ENCODE measurements around the gene NEAT1. TPM values are rescaled to one million over a fixed set of nuclear protein-coding genes. Genes with fewer than 3 reads are reported as not detected.

NEAT1 gene
- total and polyA plus RNA-seq, 12 donors = 20.9 to 6,838 (median 335) TPM

GRCh38 chr11:65426839-65427690 lies 4.5 kb downstream of the NEAT1 start:
- H3K4me3 ChIP-seq = peak overlapping the region in 3 of 4 donors; percentile 82 to 84 (median 83)
- peaks cover 6 to 61% of the 10 kb centered on the region in 2 donors for H3K4me1 ChIP-seq (replicated peaks in 1 of 2)
- DNase-seq = peak; percentile 60 to 81 (median 77)
- intact Hi-C loops (cut with DNase I) = no loop called here
- peaks cover 0 to 39% of the 10 kb centered on the region in 2 donors for H3K36me3 ChIP-seq (replicated peaks in 1 of 2)
- WGBS, 4 donors = 9 to 18% (median 13%) methylated on average over 9 to 10 of the region's 10 CpGs
- H3K27ac ChIP-seq = peak overlapping the region; percentile 91 to 100 (median 100)
- TF ChIP-seq POLR2A (IDR thresholded peaks at IDR 0.05) (peak in 1 of 2 donors; percentile 70), CTCF (IDR thresholded peaks at IDR 0.05) (no peak)
- H3K9me3 ChIP-seq (replicated peaks in 1 of 3) = no peaks in the 10 kb centered on the region
- no peaks in the 10 kb centered on the region for H3K27me3 ChIP-seq

GRCh38 chr11:65427691-65428577 lies 5.3 kb downstream of the NEAT1 start:
- H3K36me3 ChIP-seq (replicated peaks in 1 of 2) = peaks cover 0 to 39% of the 10 kb centered on the region in 2 donors
- 12 to 19% (median 16%) methylated on average over 11 of the region's 11 CpGs for WGBS, 4 donors
- peaks cover 11 to 69% of the 10 kb centered on the region in 2 donors for H3K4me1 ChIP-seq (replicated peaks in 1 of 2)

GRCh38 chr11:65428578-65429067 lies 6.0 kb downstream of the NEAT1 start:
- TF ChIP-seq CTCF (IDR thresholded peaks at IDR 0.05) = no peak
- peak in 1 of 2 donors; percentile 35 for TF ChIP-seq POLR2A (IDR thresholded peaks at IDR 0.05)
- 15 to 23% (median 21%) methylated on average over 5 of the region's 5 CpGs for WGBS, 4 donors
- peaks cover 15 to 76% of the 10 kb centered on the region in 2 donors for H3K4me1 ChIP-seq (replicated peaks in 1 of 2)
- peak overlapping the region in 2 of 4 donors; percentile 82 to 83 for H3K4me3 ChIP-seq
- no peaks in the 10 kb centered on the region for H3K9me3 ChIP-seq (replicated peaks in 1 of 3)
- peak overlapping the region; percentile 91 to 100 (median 100) for H3K27ac ChIP-seq
- H3K36me3 ChIP-seq (replicated peaks in 1 of 2) = peaks cover 0 to 36% of the 10 kb centered on the region in 2 donors
- intact Hi-C loops (cut with DNase I) = no loop called here
- H3K27me3 ChIP-seq = no peaks in the 10 kb centered on the region
- DNase-seq = peak; percentile 41 to 80 (median 64)

More at GRCh38 chr11:65427691-65428577, 5.3 kb downstream of the NEAT1 start:
- Histone ChIP-seq H3K4me3 (peak overlapping the region in 2 of 4 donors; percentile 82 to 83), H3K27me3 (no peaks in the 10 kb centered on the region), H3K27ac (peak overlapping the region; percentile 91 to 100 (median 100)), H3K9me3 (replicated peaks in 1 of 3) (no peaks in the 10 kb centered on the region)
- intact Hi-C loops (cut with DNase I) = no loop called here
- peak in 1 of 2 donors; percentile 76 for TF ChIP-seq POLR2A (IDR thresholded peaks at IDR 0.05)
- no peak for TF ChIP-seq CTCF (IDR thresholded peaks at IDR 0.05)
- DNase-seq = peak; percentile 70 to 84 (median 74)
